ENCODE measurements around the gene TP53BP1.

- TF ChIP-seq CEBPB (IDR thresholded peaks at IDR 0.05; ENCODE audit: low read depth) (no peak), SIN3A (IDR thresholded peaks at IDR 0.05; ENCODE audit: low read depth) (no peak), CTCF (IDR thresholded peaks at IDR 0.05 in 2 of 3, conservative IDR thresholded peaks at IDR 0.05 in 1 of 3; ENCODE audit: borderline replicate concordance in 1 of 3, insufficient read depth in 1 of 3, low read depth in 2 of 3, low read length in 2 of 3) (no peak), YY1 (IDR thresholded peaks at IDR 0.05; ENCODE audit: extremely low read depth, insufficient replicate concordance, low read depth, low read length) (no peak), EZH2phosphoT487 (IDR thresholded peaks at IDR 0.05; ENCODE audit: borderline replicate concordance) (no peak), SRF (IDR thresholded peaks at IDR 0.05; ENCODE audit: low read depth) (no peak), EGR1 (IDR thresholded peaks at IDR 0.05; ENCODE audit: low read depth) (no peak), MAX (IDR thresholded peaks at IDR 0.05) (no peak), ZFX (IDR thresholded peaks at IDR 0.05) (no peak), POLR2AphosphoS5 (IDR thresholded peaks at IDR 0.05; ENCODE audit: low read depth, low read length) (no peak), SP1 (IDR thresholded peaks at IDR 0.05; ENCODE audit: low read depth) (no peak), REST (IDR thresholded peaks at IDR 0.05; ENCODE audit: low read depth) (no peak), POLR2A (IDR thresholded peaks at IDR 0.05; ENCODE audit: borderline replicate concordance, extremely low read depth, insufficient read depth, insufficient read length) (no peak)
Observed at GRCh38 chr15:43520138-43520537, 27.2 kb upstream of the TP53BP1 start.

Data from HCT116 (cell line).